Measurements from ENCODE around the gene PPT2.
"Not testable (repeated sequence)": the region's sequence is repeated elsewhere in the genome, so short reads cannot be mapped to it uniquely, and the experiment has no call there.

Gene PPT2

DNA sequence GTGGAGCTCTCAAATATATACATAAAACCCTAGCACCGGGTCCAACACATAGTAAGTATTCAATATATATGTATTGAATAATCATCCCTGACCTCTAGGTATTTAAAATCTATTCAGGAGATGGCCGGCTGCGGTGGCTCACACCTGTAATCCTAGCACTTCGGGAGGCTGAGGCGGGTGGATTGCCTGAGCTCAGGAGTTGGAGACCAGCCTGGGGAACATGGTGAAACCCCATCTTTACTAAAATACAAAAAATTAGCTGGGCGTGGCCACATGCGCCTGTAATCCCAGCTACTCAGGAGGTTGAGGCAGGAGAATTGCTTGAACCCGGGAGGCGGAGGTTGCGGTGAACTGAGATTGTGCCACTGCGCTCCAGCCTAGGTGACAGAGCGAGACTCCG, 39.2 kb downstream of the PPT2 start:
- peak overlapping the region; percentile 71 for H3K4me3 ChIP-seq (replicated peaks; ENCODE audit: insufficient read depth, low read length)
- not testable (repeated sequence) for DNase-seq (ENCODE audit: low read depth in 1 of 2, low spot score in 1 of 2)
- peak overlapping the region; percentile 95 for H3K27ac ChIP-seq (replicated peaks)

DNA sequence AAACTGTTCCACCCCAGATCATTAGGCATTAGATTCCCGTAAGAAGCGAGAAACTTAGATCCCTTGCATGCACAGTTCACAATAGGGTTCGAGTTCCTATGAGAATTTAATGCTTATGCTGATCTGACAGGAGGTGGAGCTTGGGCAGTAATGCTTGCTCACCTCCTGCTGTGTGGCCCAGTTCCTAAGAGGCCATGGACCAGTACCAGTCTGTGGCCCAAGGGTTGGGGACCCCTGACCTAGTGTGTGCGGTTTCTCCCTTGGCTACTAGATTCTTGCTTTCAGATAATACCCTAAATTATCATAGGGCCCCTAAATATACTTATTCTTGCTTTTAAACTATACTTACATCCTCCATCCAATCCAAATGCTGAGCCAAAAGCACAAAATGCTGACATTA, 40.4 kb downstream of the PPT2 start:
- Histone ChIP-seq H3K27me3 (ENCODE audit: insufficient read depth, poor library complexity, severe bottlenecking) (no peaks in the 10 kb centered on the region), H3K4me3 (replicated peaks; ENCODE audit: insufficient read depth, low read length) (no peak overlapping the region), H3K27ac (replicated peaks) (peak overlapping the region; percentile 95; the same call in 1 of the 2 replicates)
- no peak for DNase-seq (ENCODE audit: low read depth in 1 of 2, low spot score in 1 of 2)
- TF ChIP-seq POLR2AphosphoS5 (IDR thresholded peaks at IDR 0.05; ENCODE audit: low read depth) = no peak
- no peak for TF ChIP-seq CTCF (IDR thresholded peaks at IDR 0.05; ENCODE audit: insufficient read depth, low read length)
- no peak for TF ChIP-seq SPI1 (IDR thresholded peaks at IDR 0.05; ENCODE audit: borderline replicate concordance, low read depth)
- TF ChIP-seq REST (IDR thresholded peaks at IDR 0.05; ENCODE audit: insufficient replicate concordance, low read depth) = no peak
- no peak for TF ChIP-seq GABPA (IDR thresholded peaks at IDR 0.05; ENCODE audit: low read depth)

More for the DNA sequence above, 39.2 kb downstream of the PPT2 start:
- H3K27me3 ChIP-seq (ENCODE audit: insufficient read depth, poor library complexity, severe bottlenecking) = not testable (repeated sequence)

GRCh38 chr6:32194825-32195651, 41.1 kb downstream of the PPT2 start:
- Histone ChIP-seq H3K27me3 (ENCODE audit: insufficient read depth, poor library complexity, severe bottlenecking) (no peaks in the 10 kb centered on the region), H3K4me3 (replicated peaks; ENCODE audit: insufficient read depth, low read length) (peak overlapping the region; percentile 35), H3K27ac (replicated peaks) (peak overlapping the region; percentile 68)
- TF ChIP-seq REST (IDR thresholded peaks at IDR 0.05; ENCODE audit: insufficient replicate concordance, low read depth) (no peak), CTCF (IDR thresholded peaks at IDR 0.05; ENCODE audit: insufficient read depth, low read length) (peak; percentile 41), SPI1 (IDR thresholded peaks at IDR 0.05; ENCODE audit: borderline replicate concordance, low read depth) (no peak)
- peak in 1 of 2 experiments; percentile 65 for DNase-seq (ENCODE audit: low read depth in 1 of 2, low spot score in 1 of 2)

GRCh38 chr6:32195652-32195901, 41.6 kb downstream of the PPT2 start:
- DNase-seq (ENCODE audit: low read depth in 1 of 2, low spot score in 1 of 2) = peak; percentile 100
- H3K27ac ChIP-seq (replicated peaks) = peak overlapping the region; percentile 90; the same call in 1 of the 2 replicates
- H3K27me3 ChIP-seq (ENCODE audit: insufficient read depth, poor library complexity, severe bottlenecking) = no peaks in the 10 kb centered on the region
- TF ChIP-seq GABPA (IDR thresholded peaks at IDR 0.05; ENCODE audit: low read depth) (no peak), CTCF (IDR thresholded peaks at IDR 0.05; ENCODE audit: insufficient read depth, low read length) (no peak), SPI1 (IDR thresholded peaks at IDR 0.05; ENCODE audit: borderline replicate concordance, low read depth) (no peak), REST (IDR thresholded peaks at IDR 0.05; ENCODE audit: insufficient replicate concordance, low read depth) (no peak), POLR2AphosphoS5 (IDR thresholded peaks at IDR 0.05; ENCODE audit: low read depth) (no peak)
- no peak overlapping the region; the same call in 1 of the 2 replicates for H3K4me3 ChIP-seq (replicated peaks; ENCODE audit: insufficient read depth, low read length)
